Nephron (organoid): ENCODE data around the gene C1orf21.

ENCODE experiments used
- H3K27ac Mint-ChIP-seq, 3 experiments: 2 replicates each; pipeline ENCODE4 v1.8.0; 2020; ENCODE audit warnings: mixed read lengths in 3 of 3, mild to moderate bottlenecking in 2 of 3, moderate library complexity in 1 of 3
- H3K27me3 Mint-ChIP-seq: 2 replicates; pipeline ENCODE4 v1.8.0; 2021; ENCODE audit warnings: low read depth, mild to moderate bottlenecking, moderate library complexity, mixed read lengths
- H3K36me3 Mint-ChIP-seq: 2 replicates; pipeline ENCODE4 v1.8.0; 2020; ENCODE audit warnings: low read depth, mixed read lengths
- H3K4me1 Mint-ChIP-seq: 2 replicates; pipeline ENCODE4 v1.8.0; 2020; ENCODE audit warnings: mixed read lengths
- H3K4me3 Mint-ChIP-seq, 3 experiments: 2 replicates each; pipeline ENCODE4 v1.8.0; 2020; ENCODE audit warnings: mild to moderate bottlenecking in 3 of 3, mixed read lengths in 3 of 3, moderate library complexity in 2 of 3
- H3K9me3 Mint-ChIP-seq: 2 replicates; pipeline ENCODE4 v1.8.0; 2020; ENCODE audit warnings: mixed read lengths
- TF ChIP-seq, protein P1 (sequence below), 3 experiments: fragments of 200-600 bp; sonication (generic); IDR thresholded peaks; one replicate each; pipeline ENCODE4 v1.5.0; 2021; ENCODE audit warnings: antibody characterized with exemption in 3 of 3; ENCODE audit not compliant: unreplicated experiment in 3 of 3

The C1orf21 gene

DNA sequence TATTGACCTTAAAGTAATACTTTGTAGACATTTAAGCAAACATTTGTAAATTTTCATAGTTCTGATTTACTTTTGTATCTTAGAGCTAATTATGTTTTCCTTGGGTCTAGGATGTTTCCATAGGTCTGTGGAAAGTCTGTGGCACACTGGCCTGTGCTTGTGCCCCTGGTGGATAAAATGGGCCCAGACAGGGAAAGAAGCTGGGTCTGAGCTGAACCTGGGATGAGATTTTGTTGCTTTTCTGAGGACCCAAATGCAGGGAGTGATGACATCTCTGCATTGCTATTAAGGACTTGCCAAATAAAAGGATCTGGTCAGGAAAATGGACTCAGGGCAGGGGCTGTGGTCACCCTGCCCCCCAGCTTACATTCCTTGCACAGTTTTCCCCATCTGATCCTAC, 41.8 kb downstream of the C1orf21 start:
- peaks cover 5% of the 10 kb centered on the region for H3K4me1 Mint-ChIP-seq
- TF ChIP-seq, protein P1, sequence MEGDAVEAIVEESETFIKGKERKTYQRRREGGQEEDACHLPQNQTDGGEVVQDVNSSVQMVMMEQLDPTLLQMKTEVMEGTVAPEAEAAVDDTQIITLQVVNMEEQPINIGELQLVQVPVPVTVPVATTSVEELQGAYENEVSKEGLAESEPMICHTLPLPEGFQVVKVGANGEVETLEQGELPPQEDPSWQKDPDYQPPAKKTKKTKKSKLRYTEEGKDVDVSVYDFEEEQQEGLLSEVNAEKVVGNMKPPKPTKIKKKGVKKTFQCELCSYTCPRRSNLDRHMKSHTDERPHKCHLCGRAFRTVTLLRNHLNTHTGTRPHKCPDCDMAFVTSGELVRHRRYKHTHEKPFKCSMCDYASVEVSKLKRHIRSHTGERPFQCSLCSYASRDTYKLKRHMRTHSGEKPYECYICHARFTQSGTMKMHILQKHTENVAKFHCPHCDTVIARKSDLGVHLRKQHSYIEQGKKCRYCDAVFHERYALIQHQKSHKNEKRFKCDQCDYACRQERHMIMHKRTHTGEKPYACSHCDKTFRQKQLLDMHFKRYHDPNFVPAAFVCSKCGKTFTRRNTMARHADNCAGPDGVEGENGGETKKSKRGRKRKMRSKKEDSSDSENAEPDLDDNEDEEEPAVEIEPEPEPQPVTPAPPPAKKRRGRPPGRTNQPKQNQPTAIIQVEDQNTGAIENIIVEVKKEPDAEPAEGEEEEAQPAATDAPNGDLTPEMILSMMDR (IDR thresholded peaks at IDR 0.05; ENCODE audit: unreplicated experiment in 3 of 3), result no peak
- H3K36me3 Mint-ChIP-seq, result peaks cover 18% of the 10 kb centered on the region
- no peak overlapping the region for H3K27ac Mint-ChIP-seq
- peaks cover 6% of the 10 kb centered on the region for H3K9me3 Mint-ChIP-seq
- no peak overlapping the region for H3K4me3 Mint-ChIP-seq
- no peaks in the 10 kb centered on the region for H3K27me3 Mint-ChIP-seq

DNA sequence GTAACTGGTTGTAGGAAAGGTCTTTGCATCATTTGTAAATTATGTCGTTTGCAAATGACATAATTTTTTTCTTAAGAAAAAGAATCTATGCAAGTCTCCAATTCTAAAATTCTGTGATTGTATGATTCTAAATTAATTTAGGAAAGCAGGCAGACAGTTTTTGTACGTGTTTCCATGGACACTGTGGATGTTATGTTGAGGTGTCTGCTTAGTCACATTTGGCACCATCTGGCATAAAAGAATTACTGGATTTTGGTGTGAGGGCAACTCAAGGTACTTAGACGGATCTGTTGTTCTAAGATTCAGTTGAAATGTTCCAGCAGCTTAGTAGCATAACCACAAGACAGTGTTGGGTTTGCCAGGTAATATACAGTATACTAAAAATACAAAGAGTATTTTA, 42.5 kb downstream of the C1orf21 start:
- H3K9me3 Mint-ChIP-seq, result peaks cover 6% of the 10 kb centered on the region
- peaks cover 18% of the 10 kb centered on the region for H3K36me3 Mint-ChIP-seq
- no peak overlapping the region for H3K27ac Mint-ChIP-seq
- TF ChIP-seq, protein P1 (IDR thresholded peaks at IDR 0.05; ENCODE audit: unreplicated experiment in 3 of 3), result no peak
- no peaks in the 10 kb centered on the region for H3K27me3 Mint-ChIP-seq
- no peaks in the 10 kb centered on the region for H3K4me1 Mint-ChIP-seq
- H3K4me3 Mint-ChIP-seq, result no peak overlapping the region

DNA sequence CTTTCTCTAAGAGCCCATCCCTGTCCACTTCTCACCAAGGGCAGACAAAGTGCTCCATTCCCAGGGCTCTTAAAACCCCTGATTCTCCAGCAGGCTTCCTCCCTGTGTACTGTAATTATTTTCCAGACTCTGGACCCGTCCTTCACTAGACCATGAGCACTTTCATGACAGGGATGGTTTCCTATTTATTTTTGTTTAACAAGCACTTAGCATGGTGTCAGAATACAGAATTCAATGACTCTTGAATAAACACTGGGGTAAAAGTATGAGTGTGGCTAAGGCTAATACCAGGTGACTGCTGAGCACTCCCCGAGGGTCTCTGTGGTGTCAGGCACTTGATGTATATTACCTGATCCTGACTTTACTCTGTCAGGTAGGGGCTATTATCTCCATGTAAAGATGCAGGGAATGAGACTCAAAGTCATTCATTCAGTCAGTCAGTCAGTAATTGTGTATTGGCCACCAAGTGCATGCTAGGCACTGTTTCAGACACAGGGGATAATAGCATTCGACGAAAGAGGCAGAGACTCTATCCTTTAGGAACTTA, 47.2 kb downstream of the C1orf21 start:
- H3K27ac Mint-ChIP-seq, result no peak overlapping the region
- H3K27me3 Mint-ChIP-seq, result no peaks in the 10 kb centered on the region
- no peak overlapping the region for H3K4me3 Mint-ChIP-seq
- peaks cover 14% of the 10 kb centered on the region for H3K36me3 Mint-ChIP-seq
- no peaks in the 10 kb centered on the region for H3K4me1 Mint-ChIP-seq
- TF ChIP-seq, protein P1 (IDR thresholded peaks at IDR 0.05; ENCODE audit: unreplicated experiment in 3 of 3), result no peak
- H3K9me3 Mint-ChIP-seq, result peaks cover 6% of the 10 kb centered on the region

DNA sequence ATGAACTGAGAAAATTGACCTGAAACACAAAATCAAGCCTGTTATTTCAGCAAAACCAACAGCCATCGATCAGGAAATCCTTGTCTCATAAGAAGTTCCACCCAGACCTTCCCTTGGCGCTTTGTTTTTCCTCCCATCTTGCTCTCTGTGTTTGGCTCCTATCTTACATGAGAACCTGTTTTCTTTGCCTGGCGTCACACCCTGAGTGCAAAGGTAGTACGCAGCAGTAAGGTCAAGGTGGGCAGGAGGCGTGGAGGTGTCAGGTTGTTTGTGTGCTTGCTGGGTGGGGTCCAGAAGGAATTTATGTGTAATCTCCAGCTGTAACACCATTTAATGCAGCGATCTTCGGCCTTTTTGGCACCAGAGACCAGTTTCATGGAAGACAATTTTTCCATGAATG, 50.5 kb downstream of the C1orf21 start:
- Mint-ChIP-seq H3K27me3 (no peaks in the 10 kb centered on the region), H3K4me1 (no peaks in the 10 kb centered on the region), H3K27ac (no peak overlapping the region), H3K4me3 (no peak overlapping the region), H3K9me3 (no peaks in the 10 kb centered on the region), H3K36me3 (peaks cover 3% of the 10 kb centered on the region)
- TF ChIP-seq, protein P1 (IDR thresholded peaks at IDR 0.05; ENCODE audit: unreplicated experiment in 3 of 3), result no peak

DNA sequence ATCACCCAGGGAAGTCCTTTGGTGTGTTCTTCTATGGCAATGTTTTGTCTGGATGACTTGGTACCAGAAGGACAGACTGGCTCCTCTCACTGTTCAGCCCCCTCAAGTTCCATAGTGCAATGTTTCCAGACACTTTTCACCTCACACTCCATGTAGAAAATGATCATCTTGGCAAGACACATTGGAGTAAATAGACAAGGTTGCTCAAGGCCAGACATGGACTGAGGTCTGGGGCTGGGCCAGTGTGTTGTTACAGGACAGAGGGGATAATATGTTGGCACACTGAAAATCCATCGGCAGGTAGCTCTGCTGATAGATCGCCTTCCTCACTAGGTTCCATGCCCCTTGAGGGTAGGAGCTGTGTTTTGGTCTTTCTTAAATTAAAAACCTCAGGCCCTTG, 51.5 kb downstream of the C1orf21 start:
- H3K36me3 Mint-ChIP-seq, result no peaks in the 10 kb centered on the region
- no peaks in the 10 kb centered on the region for H3K27me3 Mint-ChIP-seq
- TF ChIP-seq, protein P1 (IDR thresholded peaks at IDR 0.05; ENCODE audit: unreplicated experiment in 3 of 3), result no peak
- no peak overlapping the region for H3K4me3 Mint-ChIP-seq
- H3K9me3 Mint-ChIP-seq, result no peaks in the 10 kb centered on the region
- H3K4me1 Mint-ChIP-seq, result peaks cover 4% of the 10 kb centered on the region
- no peak overlapping the region for H3K27ac Mint-ChIP-seq

DNA sequence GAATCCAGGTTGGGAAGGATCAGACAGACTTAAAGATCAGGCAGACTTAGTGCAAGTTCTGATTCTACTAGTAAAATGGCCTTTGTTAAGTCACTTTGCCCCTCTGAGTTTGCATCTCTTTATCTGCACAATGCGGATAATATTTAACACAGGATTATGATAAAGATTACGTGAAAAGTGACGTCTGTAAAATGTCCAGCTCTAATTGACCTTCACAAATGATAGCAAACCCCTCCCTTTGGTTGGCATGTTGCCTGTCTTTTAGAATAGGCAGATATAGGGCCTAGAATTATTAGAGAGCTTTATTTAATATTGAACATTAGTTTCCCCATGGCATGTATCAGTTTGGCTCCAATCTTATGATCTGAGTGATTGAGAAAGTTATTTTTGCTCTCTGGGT, 55.4 kb downstream of the C1orf21 start:
- TF ChIP-seq, protein P1 (IDR thresholded peaks at IDR 0.05; ENCODE audit: unreplicated experiment in 3 of 3), result no peak
- H3K36me3 Mint-ChIP-seq, result no peaks in the 10 kb centered on the region
- no peak overlapping the region for H3K27ac Mint-ChIP-seq
- no peak overlapping the region for H3K4me3 Mint-ChIP-seq
- H3K9me3 Mint-ChIP-seq, result no peaks in the 10 kb centered on the region
- peaks cover 8% of the 10 kb centered on the region for H3K4me1 Mint-ChIP-seq
- H3K27me3 Mint-ChIP-seq, result no peaks in the 10 kb centered on the region
